H1 (cell line): Measurements from ENCODE around the gene SLC9C2.

Experiments
- ATF3 ChIP-seq: IDR thresholded peaks from 2 replicates; pipeline ENCODE4 v1.6.1; 2011; ENCODE audit warnings: low read depth, mild to moderate bottlenecking, low read length; ENCODE audit not compliant: insufficient read depth
- CTCF ChIP-seq, 3 experiments: IDR thresholded peaks; 1 replicate in 2 of 3; 2 replicates in 1 of 3; pipeline versions ENCODE4 v1.5.1 to v1.6.1; 2011; ENCODE audit warnings: low read length in 3 of 3, mild to moderate bottlenecking in 3 of 3, inconsistent platforms in 2 of 3, low read depth in 1 of 3, moderate library complexity in 1 of 3; ENCODE audit not compliant: insufficient read depth in 1 of 3; ENCODE audit errors: control extremely low read depth in 1 of 3
- EZH2 ChIP-seq: fragments of 200-600 bp; sonication (generic); IDR thresholded peaks from 2 replicates; pipeline ENCODE4 v1.7.1; 2012; ENCODE audit warnings: low read depth, mild to moderate bottlenecking, moderate library complexity, low read length, inconsistent platforms; ENCODE audit not compliant: severe bottlenecking
- RAD21 ChIP-seq, 2 experiments: IDR thresholded peaks in 1 of 2; conservative IDR thresholded peaks in 1 of 2; 2 replicates each; pipeline ENCODE4 v1.6.1; 2011; ENCODE audit warnings: low read depth in 2 of 2, low read length in 2 of 2, improper control_type of control experiment in 1 of 2, inconsistent platforms in 1 of 2, mild to moderate bottlenecking in 1 of 2, moderate library complexity in 1 of 2
- SUZ12 ChIP-seq: fragments of 200-600 bp; sonication (generic); IDR thresholded peaks from 2 replicates; pipeline ENCODE4 v1.6.1; 2012; ENCODE audit warnings: mild to moderate bottlenecking, inconsistent platforms, low read length, moderate library complexity, mixed read lengths

GRCh38 chr1:173562813-173563212, 40.1 kb downstream of the SLC9C2 start:
- TF ChIP-seq RAD21 (IDR thresholded peaks at IDR 0.05 in 1 of 2, conservative IDR thresholded peaks at IDR 0.05 in 1 of 2; ENCODE audit: low read depth in 2 of 2, low read length in 2 of 2) = peak; percentile 29 to 31; a peak in 1 of 4 replicates
- TF ChIP-seq CTCF (IDR thresholded peaks at IDR 0.05; ENCODE audit: control extremely low read depth in 1 of 3, insufficient read depth in 1 of 3, low read depth in 1 of 3, low read length in 3 of 3) = peak in 2 of 3 experiments; percentile 36 to 56; a peak in 2 of 4 replicates
- TF ChIP-seq SUZ12 = no peak
- no peak for TF ChIP-seq ATF3
- TF ChIP-seq EZH2 = no peak
